HTERT RPE-1 (cell line): ENCODE results near the gene TLX2.

ENCODE experiments used
- in situ Hi-C: fragments of 300-500 bp; cut with MboI; formaldehyde crosslinking; loops from 4 replicates; pipeline ENCODE4 v1.14.3; 2020; ENCODE audit warnings: low sequenced_read_pairs

TLX2 gene

GRCh38 chr2:74496997-74497776 is 17.1 kb upstream of the TLX2 start:
- in situ Hi-C loops = no loop called here

- in situ Hi-C loops = no loop called here
These were observed 16.3 kb upstream of the TLX2 start for GRCh38 chr2:74497777-74498499.

DNA sequence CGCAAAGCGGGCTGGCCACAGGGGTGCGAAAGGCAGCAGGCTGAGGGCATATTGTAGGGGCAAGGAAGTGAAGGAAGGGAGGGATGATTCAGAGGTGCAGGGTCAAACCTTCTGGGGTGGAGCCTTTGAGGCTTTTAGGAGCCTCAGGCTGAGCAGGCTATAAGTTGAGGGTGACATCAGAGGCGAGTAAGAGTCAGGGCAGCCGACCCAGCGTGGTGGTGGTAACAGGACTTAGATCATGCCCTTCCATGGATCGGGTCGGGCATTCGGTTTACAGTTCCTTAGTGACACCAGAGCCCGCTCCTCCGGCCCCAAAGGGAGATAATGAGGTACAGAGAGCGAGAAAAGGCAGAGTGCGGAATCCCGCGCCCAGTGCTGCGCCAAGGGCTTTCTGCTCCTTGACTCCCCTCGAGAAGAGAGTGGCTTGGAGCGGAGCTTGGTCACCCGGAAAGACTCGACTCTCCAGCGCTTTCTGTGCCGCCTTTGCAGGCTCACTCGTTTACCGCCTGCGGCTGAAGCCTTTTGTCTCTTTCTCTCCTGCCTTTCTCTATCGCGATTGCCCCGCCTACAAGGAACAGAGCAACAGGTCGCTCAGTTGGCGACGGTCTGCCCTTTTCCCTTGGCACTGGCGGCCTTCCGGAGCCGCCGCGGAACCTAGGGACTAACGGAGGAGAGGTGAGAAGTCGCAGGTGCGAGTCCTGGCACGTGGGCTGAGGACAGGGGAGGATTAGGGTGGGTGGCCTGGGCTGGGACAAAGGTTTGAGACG is 15.6 kb upstream of the TLX2 start:
- in situ Hi-C loops = no loop called here

DNA sequence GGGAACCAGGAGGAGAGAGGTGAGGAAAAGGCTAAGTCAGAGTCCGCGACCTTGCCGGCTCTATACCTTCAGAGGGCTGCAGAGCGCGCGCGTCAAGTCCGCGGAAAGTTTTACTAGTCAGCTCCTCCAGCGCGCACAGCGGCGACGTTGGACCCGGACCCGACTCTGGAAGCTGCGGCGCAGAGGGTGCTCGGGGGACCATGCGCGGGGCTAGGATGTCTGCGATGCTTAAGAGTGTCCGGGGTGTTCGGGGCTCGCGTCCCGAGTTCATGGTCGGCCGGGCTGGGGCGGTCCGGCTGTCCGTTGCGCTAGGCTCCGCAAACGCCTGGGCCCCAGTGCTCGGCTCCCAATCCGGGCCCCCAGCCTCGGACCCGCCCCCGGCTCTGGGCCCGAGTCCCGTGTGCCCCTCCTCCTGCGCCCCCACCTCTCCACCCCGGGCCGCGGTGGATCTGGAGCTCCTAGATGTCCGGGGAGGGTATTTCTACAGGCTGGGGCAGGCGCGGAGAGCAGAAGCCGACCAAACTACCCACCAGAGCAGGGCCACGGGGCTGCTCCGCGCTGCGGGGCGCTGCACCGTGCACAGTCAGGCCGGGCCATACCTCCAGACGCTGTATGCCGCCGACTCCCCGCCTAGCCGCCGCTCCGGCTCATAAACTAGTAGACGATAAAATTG is 14.8 kb upstream of the TLX2 start, which contains the start of gene LBX2:
LBX2 (minus strand) TSS at position 337 of the 673 bp plus-strand sequence; CDS start at position 271, 66 bp downstream.
- in situ Hi-C loops = no loop called here

GRCh38 chr2:74499940-74500577 is 14.2 kb upstream of the TLX2 start:
- in situ Hi-C loops = no loop called here

- in situ Hi-C loops = no loop called here
These were observed 13.7 kb upstream of the TLX2 start for GRCh38 chr2:74500578-74500946.

- in situ Hi-C loops = no loop called here
These were observed 12.7 kb upstream of the TLX2 start for GRCh38 chr2:74501335-74502071.

DNA sequence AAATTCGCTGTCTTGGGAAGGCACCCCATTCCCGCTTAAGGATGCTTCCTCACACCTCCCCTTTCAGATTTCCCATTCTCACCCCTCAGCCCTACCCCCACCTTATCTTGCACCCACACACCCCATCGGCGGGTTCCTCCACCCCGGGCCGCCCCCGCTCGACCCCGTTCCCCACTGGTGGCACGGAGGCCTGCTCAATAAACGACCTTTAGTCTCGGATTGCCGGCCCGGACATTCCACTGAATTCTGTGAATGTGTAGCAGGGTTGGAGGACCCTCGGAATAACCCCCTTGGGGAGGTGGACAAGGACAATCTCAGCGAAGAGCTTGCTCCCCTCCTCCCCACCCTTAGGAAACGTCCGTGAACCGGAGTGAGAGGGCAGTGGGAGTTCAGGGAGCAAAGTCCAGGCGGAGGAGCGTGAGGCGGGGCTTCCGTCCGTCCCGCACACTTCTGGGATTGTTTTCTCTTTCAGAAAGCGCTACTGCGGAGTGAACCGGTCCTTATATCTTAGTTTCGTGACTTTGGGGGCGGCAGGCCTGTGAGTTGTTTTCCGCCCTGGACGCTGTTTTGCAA is 12.0 kb upstream of the TLX2 start:
- in situ Hi-C loops = no loop called here

DNA sequence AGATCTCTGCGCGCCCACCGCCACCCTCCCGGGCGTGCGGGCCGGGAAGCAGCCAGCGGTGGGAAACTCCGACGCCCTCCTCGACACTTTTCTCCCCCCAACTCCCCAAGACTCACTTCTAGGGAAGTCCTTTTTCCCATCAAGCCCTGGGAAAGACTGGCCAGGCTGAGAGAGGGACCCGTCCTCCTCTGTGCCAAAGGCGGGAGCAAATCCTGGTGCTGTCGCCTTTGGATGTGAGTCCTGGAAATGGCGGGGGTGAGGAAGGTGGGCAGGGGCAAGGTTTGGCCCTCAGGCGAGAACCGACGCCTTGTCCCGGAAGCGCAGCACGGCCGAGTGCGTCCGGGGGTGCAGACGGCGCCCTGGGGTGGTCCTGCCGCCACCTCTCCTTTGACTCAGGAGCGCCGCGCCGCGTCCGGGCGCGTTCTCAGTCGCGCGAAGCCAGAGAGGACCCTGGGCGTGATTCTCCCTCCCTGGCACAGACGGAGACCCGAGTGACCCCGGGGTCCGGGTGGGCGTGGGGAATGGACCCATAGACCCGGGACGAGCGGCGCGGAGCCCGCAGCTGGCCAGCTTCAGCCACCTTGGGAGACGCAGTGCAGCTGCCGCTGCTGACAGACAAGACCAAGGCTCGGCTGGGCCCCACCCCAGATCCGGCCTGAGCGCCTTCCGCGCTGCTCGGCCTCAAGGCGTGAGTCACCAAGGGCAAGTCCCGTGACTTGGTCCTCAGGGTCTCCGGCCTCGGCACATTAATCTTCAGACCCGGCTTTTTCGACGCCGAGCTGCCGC is 11.3 kb upstream of the TLX2 start:
- in situ Hi-C loops = no loop called here

GRCh38 chr2:74503506-74504475 is 10.5 kb upstream of the TLX2 start:
- in situ Hi-C loops = no loop called here

GRCh38 chr2:74504591-74504990 is 9.7 kb upstream of the TLX2 start:
- in situ Hi-C loops = no loop called here

DNA sequence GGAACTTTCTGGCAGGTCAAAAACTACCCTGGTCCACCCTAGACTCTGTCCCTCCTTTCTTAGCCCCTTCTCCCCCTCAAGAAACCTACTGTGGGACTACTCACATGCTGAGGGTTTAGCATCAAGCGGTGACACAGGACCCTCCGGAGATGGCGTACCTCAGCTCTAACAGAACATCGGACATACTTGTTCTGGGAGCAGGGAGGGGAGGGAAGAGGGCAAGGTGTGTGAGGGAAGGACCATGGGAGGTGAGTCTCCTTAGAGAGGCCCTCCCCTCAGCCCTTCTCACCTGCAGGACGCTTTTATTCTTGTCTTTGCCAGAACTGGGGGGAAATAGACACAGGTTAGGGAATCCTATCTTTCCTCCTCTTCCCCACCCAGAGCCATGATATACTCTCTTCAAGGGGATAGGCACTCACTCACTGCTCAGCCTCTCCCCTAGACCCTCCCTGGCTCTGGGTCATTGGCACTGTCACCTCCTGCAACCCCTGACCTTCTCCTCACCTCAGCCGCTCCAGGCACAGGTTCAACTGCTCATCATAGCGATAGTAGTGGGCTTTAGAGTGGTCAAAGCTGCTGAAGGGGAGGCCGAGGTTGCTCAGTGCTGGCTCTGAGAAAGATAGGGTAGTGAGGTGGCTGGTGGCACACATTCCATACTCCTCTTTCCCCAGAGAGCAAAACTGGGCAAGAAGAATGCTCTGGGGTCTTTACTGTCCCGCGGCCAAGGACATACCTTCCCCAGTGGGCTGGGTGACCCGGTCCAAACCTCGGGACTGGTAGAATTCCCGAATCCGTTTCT is 8.6 kb upstream of the TLX2 start:
- in situ Hi-C loops = no loop called here

- in situ Hi-C loops = no loop called here
These were observed 6.9 kb upstream of the TLX2 start, which contains the start of gene PCGF1 for GRCh38 chr2:74507145-74507925. Gene PCGF1, minus strand, starts transcription at chr2:74507695. Its CDS starts 27 bp downstream, at chr2:74507668.

DNA sequence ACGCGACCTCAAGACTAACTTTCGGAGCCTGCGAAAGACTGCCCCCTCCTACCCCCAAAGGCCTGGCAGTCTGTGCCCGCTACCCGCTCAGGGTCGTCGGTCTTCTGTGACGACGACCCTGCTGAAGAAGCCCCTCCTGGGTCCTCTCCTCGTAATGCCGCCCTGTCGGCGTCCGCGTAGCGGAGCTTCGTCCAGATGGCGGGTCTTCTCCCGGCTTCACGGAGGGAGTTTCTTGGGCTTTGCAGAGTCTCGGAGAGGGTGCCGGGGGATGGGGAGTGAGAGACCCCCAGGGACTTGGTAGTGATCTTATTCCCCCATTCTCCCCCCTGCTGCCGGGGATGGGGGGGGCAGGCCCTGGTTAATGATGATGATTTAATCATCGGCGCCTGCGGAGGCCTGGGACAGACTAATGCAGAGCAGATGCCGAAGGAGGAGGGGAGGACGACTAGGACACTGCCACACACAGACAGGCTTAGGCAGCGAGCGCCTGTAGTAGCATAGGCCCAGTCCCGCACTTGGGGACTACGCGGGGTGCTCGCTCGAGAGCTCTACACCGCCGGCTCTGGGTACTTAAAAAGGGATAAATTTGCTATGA is 6.2 kb upstream of the TLX2 start:
- in situ Hi-C loops = no loop called here

DNA sequence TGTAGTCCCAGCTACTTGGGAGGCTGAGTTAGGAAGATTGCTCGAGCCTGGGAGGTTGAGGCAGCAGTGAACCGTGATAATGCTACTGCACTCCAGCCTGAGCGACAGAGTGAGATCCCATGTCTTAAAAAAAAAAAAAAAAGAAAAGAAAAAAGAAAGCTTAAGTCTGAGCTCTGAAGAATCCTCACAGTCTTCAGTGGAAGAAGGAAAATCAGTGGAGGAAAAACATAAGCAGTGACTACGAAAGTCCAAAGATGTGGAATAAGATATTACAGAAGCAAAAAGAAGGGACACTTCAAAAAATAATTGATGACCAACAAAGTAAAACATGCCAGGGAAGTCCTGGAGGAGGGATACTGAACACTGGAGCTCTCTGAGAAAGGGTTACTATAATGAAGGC is 4.0 kb upstream of the TLX2 start:
- in situ Hi-C loops = no loop called here
